Adrenal gland (tissue), 12 donors: ENCODE data around the gene LIF. TPM values are rescaled to one million over a fixed set of nuclear protein-coding genes. Genes with fewer than 3 reads are reported as not detected.

ENCODE experiments used
- DNase-seq, 7 donors: peaks; one replicate each; pipeline ENCODE4 v3.0.0-alpha.2; 2019 to 2020
- H3K27ac ChIP-seq, 5 donors: fragments of 200-600 bp; sonication (generic) in 4 of 5; 1 replicate in 3 of 5; 2 replicates in 2 of 5; pipeline versions ENCODE4 v1.5.1 to v1.8.0; 2016 to 2020; ENCODE audit warnings: mild to moderate bottlenecking in 1 of 5
- H3K27me3 ChIP-seq: fragments of 200-600 bp; 2 replicates; pipeline ENCODE4 v1.8.0; 2021
- H3K36me3 ChIP-seq, 2 donors: fragments of 200-600 bp; replicated peaks in 1 of 2; 1 replicate in 1 of 2; 2 replicates in 1 of 2; pipeline versions ENCODE4 v1.5.1 to v1.8.0; 2018 to 2022
- H3K4me1 ChIP-seq, 2 donors: fragments of 200-600 bp; replicated peaks in 1 of 2; 1 replicate in 1 of 2; 2 replicates in 1 of 2; pipeline versions ENCODE4 v1.5.1 to v1.8.0; 2018 to 2021
- H3K4me3 ChIP-seq, 4 donors: fragments of 200-600 bp; sonication (generic) in 3 of 4; one replicate each; pipeline ENCODE4 v1.5.1; 2016 to 2018
- H3K9me3 ChIP-seq, 3 donors: fragments of 200-600 bp; sonication (generic) in 1 of 3; replicated peaks in 1 of 3; 1 replicate in 2 of 3; 2 replicates in 1 of 3; pipeline versions ENCODE4 v1.5.1 to v1.8.0; 2016 to 2021
- CTCF ChIP-seq, 6 experiments: fragments of 450-650 bp in 4 of 6; fragments of 200-600 bp in 2 of 6; sonication (generic) in 1 of 6; IDR thresholded peaks; 1 replicate in 5 of 6; 2 replicates in 1 of 6; pipeline versions ENCODE4 v1.5.1 to v1.8.0; 2016 to 2021; ENCODE audit warnings: antibody characterized with exemption in 6 of 6, mild to moderate bottlenecking in 2 of 6, moderate library complexity in 1 of 6
- POLR2A ChIP-seq, 2 donors: fragments of 450-650 bp; IDR thresholded peaks; one replicate each; pipeline ENCODE4 v1.6.1; 2017; ENCODE audit warnings: antibody characterized with exemption in 2 of 2, mild to moderate bottlenecking in 2 of 2, moderate library complexity in 1 of 2
- WGBS, 4 donors: extraction: QIAGEN DNeasy Blood & Tissue Kit in 2 of 4; methylation state at CpG; one replicate each; pipeline versions ENCODE4 v1.1.5 to v1.1.7; 2013 to 2017; 5-methylcytosine and 5-hydroxymethylcytosine counted together
- intact Hi-C, 2 donors: fragments of 100-400 bp; cut with DNase I; formaldehyde crosslinking; loops; one replicate each; pipeline versions ENCODE4 v1.14.1 to v1.15.0; 2022 to 2023
- polyA plus RNA-seq, 3 donors: library from polyadenylated mRNA; stranded (reverse); fragments of 200-250 nt in 2 of 3; fragments of 350-450 nt in 1 of 3; fragmentation: Illumina TruSeq in 1 of 3; extraction: RNeasy Lipid Tissue Mini Kit (QIAGEN cat#74804) in 1 of 3; gene quantifications; one replicate each; pipeline ENCODE4 v1.2.3, GENCODE V29; 2013 to 2014
- total RNA-seq, 9 donors: library from RNA; depleted of rRNA in 4 of 9; stranded (reverse); fragments of >200 nt in 4 of 9; fragments of 120-200 nt in 1 of 9; fragmentation: NEBNext Ultra II Directional in 1 of 9; extraction: Animal tissue kit (Norgen Biotek cat#: 25700) in 1 of 9; gene quantifications; one replicate each; pipeline versions ENCODE4 v1.1.0 to v1.2.4, GENCODE V29; 2013 to 2023
- donor health status: healthy with polysubstance abuse.
- donor health status: Bipolar disorder and iron deficiency.
- donor health status: DM: yes; HTN: yes; CAD: no.
- donor health status: DM: no; HTN: no; CAD: no.
- donor health status: DM: no; HTN: no; CAD: no.
- donor health status: DM: yes; HTN: yes; CAD: no.

LIF gene
- total and polyA plus RNA-seq, 12 donors: 0.06 to 9.3 (median 1.5) TPM

GRCh38 chr22:30222321-30222720, 24.2 kb downstream of the LIF start:
- intact Hi-C loops: no loop called here
- 73 to 83% (median 81%) methylated on average over 4 of the region's 4 CpGs for WGBS, 4 donors
- DNase-seq: no peak
- Histone ChIP-seq H3K9me3 (no peaks in the 10 kb centered on the region), H3K4me1 (no peaks in the 10 kb centered on the region), H3K4me3 (no peak overlapping the region), H3K27ac (no peak overlapping the region), H3K36me3 (no peaks in the 10 kb centered on the region), H3K27me3 (no peaks in the 10 kb centered on the region)
- TF ChIP-seq CTCF (IDR thresholded peaks at IDR 0.05) (no peak), POLR2A (IDR thresholded peaks at IDR 0.05) (no peak)

- H3K27ac ChIP-seq: no peak overlapping the region
These were observed 25.2 kb downstream of the LIF start for GRCh38 chr22:30221121-30221992.

GRCh38 chr22:30220338-30221012, 26.1 kb downstream of the LIF start:
- H3K27me3 ChIP-seq: no peaks in the 10 kb centered on the region
- H3K9me3 ChIP-seq: no peaks in the 10 kb centered on the region
- intact Hi-C loops: no loop called here
- no peaks in the 10 kb centered on the region for H3K36me3 ChIP-seq
- no peaks in the 10 kb centered on the region for H3K4me1 ChIP-seq
- no peak for TF ChIP-seq POLR2A (IDR thresholded peaks at IDR 0.05)
- TF ChIP-seq CTCF (IDR thresholded peaks at IDR 0.05): no peak
- no peak for DNase-seq
- 72 to 88% (median 80%) methylated on average over 7 of the region's 7 CpGs for WGBS, 4 donors
- no peak overlapping the region for H3K27ac ChIP-seq
- H3K4me3 ChIP-seq: no peak overlapping the region

More at GRCh38 chr22:30221121-30221992, 25.2 kb downstream of the LIF start:
- WGBS, 4 donors: 65 to 75% (median 72%) methylated on average over 22 to 26 of the region's 26 CpGs
- H3K36me3 ChIP-seq: no peaks in the 10 kb centered on the region
- no peaks in the 10 kb centered on the region for H3K9me3 ChIP-seq
- no peaks in the 10 kb centered on the region for H3K4me1 ChIP-seq
- intact Hi-C loops: no loop called here
- no peak for DNase-seq
- H3K4me3 ChIP-seq: no peak overlapping the region
- TF ChIP-seq POLR2A (IDR thresholded peaks at IDR 0.05) (no peak), CTCF (IDR thresholded peaks at IDR 0.05) (no peak)
- H3K27me3 ChIP-seq: no peaks in the 10 kb centered on the region

DNA sequence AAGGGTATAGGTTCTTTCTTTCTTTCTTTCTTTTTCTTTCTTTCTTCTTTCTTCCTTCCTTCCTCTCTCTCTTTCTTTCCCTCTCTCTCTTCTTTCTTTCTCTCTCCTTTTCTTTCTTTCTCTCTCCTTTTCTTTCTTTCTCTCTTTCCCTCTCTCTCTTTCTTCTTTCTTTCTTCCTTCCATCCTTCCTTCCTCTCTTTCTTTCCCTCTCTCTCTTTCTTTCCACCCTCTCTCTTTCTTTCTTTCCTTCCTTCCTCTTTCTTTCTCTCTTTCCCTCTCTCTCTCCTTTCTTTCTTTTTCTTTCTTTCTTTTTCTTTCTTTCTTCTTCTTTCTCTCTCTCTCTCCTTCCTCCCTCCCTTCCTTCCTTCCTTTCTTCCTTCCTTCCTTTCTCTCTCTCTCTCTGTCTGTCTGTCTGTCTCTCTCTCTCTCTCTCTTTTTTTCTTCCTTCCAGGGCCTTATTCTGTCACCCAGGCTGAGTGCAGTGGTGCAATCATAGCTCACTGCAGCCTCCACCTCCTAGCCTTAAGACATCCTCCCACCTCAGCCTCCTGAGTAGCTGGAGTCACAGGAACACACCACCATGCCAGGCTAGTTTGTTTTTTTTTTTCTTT, 26.8 kb downstream of the LIF start:
- Histone ChIP-seq H3K4me1 (no peaks in the 10 kb centered on the region), H3K36me3 (no peaks in the 10 kb centered on the region), H3K27me3 (no peaks in the 10 kb centered on the region), H3K27ac (no peak overlapping the region), H3K4me3 (no peak overlapping the region), H3K9me3 (no peaks in the 10 kb centered on the region)
- DNase-seq: no peak
- TF ChIP-seq POLR2A (IDR thresholded peaks at IDR 0.05): no peak
- TF ChIP-seq CTCF (IDR thresholded peaks at IDR 0.05): no peak
- intact Hi-C loops: no loop called here
